Measurements from ENCODE around the gene ITPK1.

The ITPK1 gene

DNA sequence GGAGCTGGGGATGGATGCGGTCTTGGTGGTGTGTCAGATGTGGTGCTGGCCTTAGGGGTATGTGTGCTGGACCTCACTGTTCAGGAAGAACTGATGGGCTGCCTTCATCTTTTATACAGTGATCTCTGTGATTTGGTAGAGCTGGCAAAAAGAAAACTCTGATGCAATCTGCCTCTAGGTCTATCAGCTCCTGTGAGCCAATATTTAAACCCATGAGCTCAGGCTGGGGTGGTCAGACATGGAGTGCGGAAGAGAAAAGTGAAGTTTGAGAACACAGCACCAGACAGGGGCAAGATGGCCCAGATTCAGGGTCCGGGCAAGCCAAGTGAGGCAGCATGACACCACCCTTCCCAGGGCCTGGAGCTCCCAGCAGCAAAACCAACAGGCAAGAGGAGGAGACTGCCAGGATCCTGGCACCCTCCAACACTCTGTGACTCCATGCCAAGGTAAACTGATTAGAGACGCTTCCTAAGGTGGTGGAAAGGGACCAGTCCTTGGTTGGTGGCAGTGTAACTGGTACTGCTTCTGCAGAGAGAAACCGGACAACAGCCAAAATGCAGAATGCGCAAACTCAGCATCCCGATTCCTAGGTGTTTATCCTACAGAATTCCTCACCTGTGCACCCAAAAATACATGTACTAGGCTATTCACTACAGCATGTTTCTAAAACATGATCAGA lies 110.5 kb downstream of the ITPK1 start:
- no peak overlapping the region for H3K4me3 Mint-ChIP-seq
- no peaks in the 10 kb centered on the region for H3K27me3 Mint-ChIP-seq
- H3K9me3 Mint-ChIP-seq = no peaks in the 10 kb centered on the region
- H3K27ac Mint-ChIP-seq = no peak overlapping the region
- no peak for DNase-seq
- peaks cover 41% of the 10 kb centered on the region for H3K4me1 Mint-ChIP-seq
- no peak for ATAC-seq

DNA sequence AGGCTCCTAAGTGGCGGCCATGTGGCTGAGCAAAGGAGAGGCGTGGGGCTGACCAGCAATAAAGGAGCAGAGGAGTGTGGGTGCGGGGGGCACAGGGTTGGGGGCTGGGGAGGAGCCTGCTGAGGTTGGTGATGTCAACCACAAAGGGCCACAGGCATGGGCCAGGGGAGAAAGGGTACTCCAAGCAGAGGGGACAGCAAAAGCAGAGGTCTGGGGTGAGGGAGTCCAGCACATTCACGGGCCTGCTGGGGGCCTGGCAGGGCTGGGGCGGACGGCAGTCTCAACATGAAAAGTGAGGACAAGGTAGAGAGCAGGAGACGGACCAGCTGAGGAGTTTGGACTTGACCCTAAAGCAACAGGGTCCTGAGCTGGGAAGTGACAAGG lies 111.0 kb downstream of the ITPK1 start:
- DNase-seq (no peak), ATAC-seq (no peak)
- Mint-ChIP-seq H3K9me3 (no peaks in the 10 kb centered on the region), H3K4me3 (no peak overlapping the region), H3K4me1 (peaks cover 41% of the 10 kb centered on the region), H3K27me3 (no peaks in the 10 kb centered on the region), H3K27ac (peak overlapping the region; percentile 0 to 21)

- Mint-ChIP-seq H3K4me3 (no peak overlapping the region), H3K4me1 (peaks cover 41% of the 10 kb centered on the region), H3K27me3 (no peaks in the 10 kb centered on the region), H3K9me3 (no peaks in the 10 kb centered on the region), H3K27ac (peak overlapping the region; percentile 0 to 3)
- DNase-seq (no peak), ATAC-seq (no peak)
These were observed 111.6 kb downstream of the ITPK1 start for GRCh38 chr14:93003945-93004698.

DNA sequence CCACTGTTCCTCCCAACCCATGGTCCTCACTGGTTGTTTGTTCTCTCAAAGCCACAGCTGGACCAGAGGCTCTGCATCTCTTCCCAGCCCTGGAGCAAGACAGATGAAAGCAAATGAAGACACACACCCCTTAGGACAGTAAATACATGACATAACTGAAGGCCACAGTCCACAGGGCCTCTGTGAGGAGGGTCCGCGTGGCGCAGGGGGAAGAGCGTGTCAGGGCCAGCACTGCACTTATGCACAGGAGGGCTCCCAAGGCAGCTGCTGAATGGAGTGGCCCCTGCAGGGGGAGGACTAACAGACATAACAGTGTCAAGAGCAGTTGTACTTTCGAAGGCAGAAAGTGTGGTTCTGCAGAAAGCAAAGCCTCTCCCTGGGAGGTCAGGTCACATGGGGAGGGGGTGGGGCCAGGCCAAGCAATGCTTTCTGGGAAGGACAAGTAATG lies 112.8 kb downstream of the ITPK1 start:
- H3K27me3 Mint-ChIP-seq = no peaks in the 10 kb centered on the region
- no peak overlapping the region for H3K4me3 Mint-ChIP-seq
- H3K9me3 Mint-ChIP-seq = no peaks in the 10 kb centered on the region
- H3K4me1 Mint-ChIP-seq = peaks cover 34% of the 10 kb centered on the region
- ATAC-seq (peak; percentile 29), DNase-seq (no peak)
- H3K27ac Mint-ChIP-seq = no peak overlapping the region

- Mint-ChIP-seq H3K9me3 (no peaks in the 10 kb centered on the region), H3K4me3 (no peak overlapping the region), H3K27ac (no peak overlapping the region), H3K27me3 (no peaks in the 10 kb centered on the region), H3K4me1 (peaks cover 33% of the 10 kb centered on the region)
- DNase-seq = no peak
- no peak for ATAC-seq
These were observed 113.7 kb downstream of the ITPK1 start for GRCh38 chr14:93002049-93002448.

DNA sequence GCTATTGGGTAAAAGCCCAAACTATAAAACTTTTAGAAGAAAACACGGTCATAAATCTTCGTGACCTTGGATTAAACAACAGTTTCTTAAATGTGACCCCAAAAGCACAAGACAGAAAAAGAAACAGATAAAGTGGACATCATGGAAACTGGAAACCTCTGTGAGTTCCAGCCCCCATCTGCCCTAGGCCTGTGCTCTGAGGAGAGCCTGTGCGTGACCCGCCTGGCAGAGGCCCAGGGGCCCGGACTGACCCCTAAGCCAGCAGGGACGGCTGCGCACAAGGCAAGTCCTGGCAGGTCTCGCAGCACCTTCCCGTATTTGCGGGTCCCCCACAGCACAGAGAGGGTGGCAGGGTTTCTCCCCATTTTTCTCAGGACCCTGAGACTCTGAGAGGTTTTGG lies 116.8 kb downstream of the ITPK1 start:
- Mint-ChIP-seq H3K27me3 (no peaks in the 10 kb centered on the region), H3K9me3 (no peaks in the 10 kb centered on the region), H3K4me3 (no peak overlapping the region), H3K4me1 (peaks cover 26% of the 10 kb centered on the region), H3K27ac (no peak overlapping the region)
- ATAC-seq (no peak), DNase-seq (no peak)

- Mint-ChIP-seq H3K27ac (no peak overlapping the region), H3K4me1 (peaks cover 13% of the 10 kb centered on the region), H3K27me3 (no peaks in the 10 kb centered on the region), H3K9me3 (no peaks in the 10 kb centered on the region), H3K4me3 (no peak overlapping the region)
- DNase-seq = no peak
- no peak for ATAC-seq
These were observed 118.2 kb downstream of the ITPK1 start for GRCh38 chr14:92997343-92998061.

GRCh38 chr14:92995620-92996019 lies 120.1 kb downstream of the ITPK1 start:
- H3K4me3 Mint-ChIP-seq = no peak overlapping the region
- ATAC-seq (no peak), DNase-seq (no peak)
- H3K4me1 Mint-ChIP-seq = peaks cover 6% of the 10 kb centered on the region
- H3K9me3 Mint-ChIP-seq = no peaks in the 10 kb centered on the region
- no peaks in the 10 kb centered on the region for H3K27me3 Mint-ChIP-seq
- H3K27ac Mint-ChIP-seq = peak overlapping the region in 1 of 2 donors; percentile 37

- no peak overlapping the region for H3K27ac Mint-ChIP-seq
- H3K4me1 Mint-ChIP-seq = peaks cover 6% of the 10 kb centered on the region
- DNase-seq = no peak
- H3K27me3 Mint-ChIP-seq = no peaks in the 10 kb centered on the region
- no peak for ATAC-seq
- H3K4me3 Mint-ChIP-seq = no peak overlapping the region
- H3K9me3 Mint-ChIP-seq = no peaks in the 10 kb centered on the region
These were observed 120.8 kb downstream of the ITPK1 start for GRCh38 chr14:92994942-92995341.

DNA sequence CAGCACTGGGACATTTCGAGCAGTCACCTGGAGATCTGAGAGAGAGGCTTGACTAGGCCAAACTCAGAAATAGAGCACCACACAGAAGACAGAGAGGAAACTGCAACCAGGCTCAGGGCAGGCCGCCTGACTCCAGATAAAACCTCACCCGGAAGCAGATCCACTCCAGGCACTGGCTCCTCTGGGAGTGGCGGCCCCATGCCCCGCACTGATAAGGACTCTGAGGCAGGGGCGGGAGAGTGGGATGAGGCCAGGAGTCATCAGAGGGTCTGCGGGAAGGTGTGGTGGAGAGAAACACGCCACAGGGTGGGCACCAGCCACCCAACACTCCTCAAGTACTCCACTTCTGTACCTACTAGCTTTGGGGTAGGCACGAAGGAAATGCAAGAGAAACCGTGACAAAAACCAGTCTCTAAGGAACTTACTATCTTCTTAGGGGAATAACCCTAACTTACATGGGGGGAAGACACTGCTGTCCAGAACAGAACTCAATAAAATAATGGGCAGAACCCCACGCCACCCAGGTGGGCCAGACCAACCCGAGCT lies 121.5 kb downstream of the ITPK1 start:
- Mint-ChIP-seq H3K4me3 (no peak overlapping the region), H3K27ac (peak overlapping the region in 1 of 2 donors; percentile 65), H3K27me3 (no peaks in the 10 kb centered on the region), H3K4me1 (peaks cover 6% of the 10 kb centered on the region), H3K9me3 (no peaks in the 10 kb centered on the region)
- DNase-seq = no peak
- no peak for ATAC-seq

GRCh38 chr14:92993302-92993701 lies 122.4 kb downstream of the ITPK1 start:
- no peak for DNase-seq
- Mint-ChIP-seq H3K4me1 (peaks cover 6% of the 10 kb centered on the region), H3K4me3 (no peak overlapping the region), H3K9me3 (no peaks in the 10 kb centered on the region), H3K27ac (peak overlapping the region in 1 of 2 donors; percentile 20), H3K27me3 (no peaks in the 10 kb centered on the region)
- ATAC-seq = no peak

DNA sequence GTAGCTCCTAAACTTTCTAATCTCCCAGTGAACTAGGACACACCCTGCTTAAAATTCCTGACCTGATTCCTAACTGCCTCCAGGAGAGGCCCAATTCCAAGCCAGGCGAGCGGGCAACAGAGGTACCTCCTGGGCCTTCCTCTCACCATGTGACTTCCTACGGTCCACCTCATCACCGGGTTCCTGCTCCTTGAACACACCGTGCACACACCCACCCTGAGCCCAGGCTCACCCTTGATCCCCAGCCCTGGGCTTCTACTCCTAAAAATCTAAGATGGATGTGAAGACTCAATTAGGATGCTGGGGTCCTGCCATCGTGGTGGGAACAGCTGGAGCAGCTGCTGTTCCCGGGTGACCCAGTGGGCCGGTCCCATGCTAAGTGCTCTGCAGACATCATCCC lies 124.2 kb downstream of the ITPK1 start:
- peaks cover 6% of the 10 kb centered on the region for H3K4me1 Mint-ChIP-seq
- peak overlapping the region in 1 of 2 donors; percentile 92 for H3K27ac Mint-ChIP-seq
- no peak for ATAC-seq

DNA sequence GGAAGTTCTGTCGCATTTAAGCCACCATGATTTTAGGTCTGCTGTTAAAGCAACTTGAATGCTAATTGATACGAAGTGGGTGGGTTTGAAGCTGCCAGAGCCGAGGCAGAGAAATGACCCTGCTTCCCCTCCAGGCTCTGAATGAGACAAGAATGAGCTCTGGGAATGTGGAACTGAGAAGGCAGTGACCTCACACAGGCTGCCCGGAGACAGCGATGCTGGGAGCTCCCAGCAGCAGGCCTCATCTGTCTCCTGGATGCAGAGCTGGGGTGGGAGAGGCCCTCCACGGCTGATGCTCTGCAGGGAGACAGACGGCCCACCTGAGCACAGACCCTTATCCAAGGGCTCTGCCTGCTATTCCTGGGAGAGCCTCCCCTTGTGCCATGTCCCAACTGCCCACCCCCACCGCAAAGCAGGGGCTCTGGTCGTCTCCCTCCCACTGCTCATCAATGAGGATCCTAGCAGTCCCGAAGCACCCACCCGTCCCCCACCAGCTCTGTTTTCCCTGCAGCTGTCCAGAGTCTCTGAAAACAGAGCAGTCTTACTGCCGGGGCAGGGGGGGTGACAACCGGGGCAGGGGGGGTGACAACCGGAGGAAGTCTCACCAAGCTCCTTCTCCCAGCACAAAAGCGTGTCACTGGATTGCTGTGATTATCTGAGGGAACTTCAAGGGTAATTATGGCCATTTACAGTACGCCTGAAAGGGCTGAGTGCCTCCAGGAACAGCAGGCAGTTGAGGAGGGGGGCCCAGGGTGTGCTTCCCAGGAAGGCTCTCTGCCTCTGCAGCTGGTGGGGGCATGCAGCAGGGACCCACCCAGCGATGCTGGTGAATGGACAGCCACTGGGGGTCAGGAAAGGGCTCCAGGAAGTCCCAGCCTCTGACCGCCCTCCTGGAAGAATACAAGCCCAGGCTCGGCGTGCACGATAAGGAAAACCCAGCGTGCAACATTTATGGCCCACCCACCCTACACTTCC lies 125.0 kb downstream of the ITPK1 start:
- Mint-ChIP-seq H3K4me1 (peaks cover 3% of the 10 kb centered on the region), H3K27ac (peak overlapping the region in 1 of 2 donors; percentile 6), H3K4me3 (no peak overlapping the region), H3K9me3 (no peaks in the 10 kb centered on the region), H3K27me3 (no peaks in the 10 kb centered on the region)
- DNase-seq = no peak
- ATAC-seq = no peak

More for the DNA sequence above, 124.2 kb downstream of the ITPK1 start:
- Mint-ChIP-seq H3K27me3 (no peaks in the 10 kb centered on the region), H3K9me3 (no peaks in the 10 kb centered on the region), H3K4me3 (no peak overlapping the region)
- no peak for DNase-seq

GRCh38 chr14:92988786-92989755 lies 126.7 kb downstream of the ITPK1 start:
- H3K4me1 Mint-ChIP-seq = no peaks in the 10 kb centered on the region
- peak overlapping the region in 1 of 2 donors; percentile 50 for H3K27ac Mint-ChIP-seq
- ATAC-seq = no peak
- no peak overlapping the region for H3K4me3 Mint-ChIP-seq
- H3K9me3 Mint-ChIP-seq = no peaks in the 10 kb centered on the region
- no peak for DNase-seq
- H3K27me3 Mint-ChIP-seq = no peaks in the 10 kb centered on the region

Measured in stimulated activated naive CD8-positive, alpha-beta T cell treated with anti-CD3 and anti-CD28 coated beads, Interleukin-15, amount 100 ng/mL, for 72 hours (primary cell).